Coronary artery (tissue), 2 donors: Measurements from ENCODE around the gene AGMAT.

Source experiments
- DNase-seq: peaks from one replicate; pipeline ENCODE4 v3.0.0-alpha.2; 2017; ENCODE audit warnings: low spot score
- H3K27ac ChIP-seq, 2 donors: fragments of 200-600 bp; sonication (generic); one replicate each; pipeline ENCODE4 v1.5.1; 2016 to 2019
- H3K4me3 ChIP-seq: fragments of 200-600 bp; sonication (generic); 2 replicates; pipeline ENCODE4 v1.5.1; 2016; ENCODE audit warnings: mild to moderate bottlenecking, moderate library complexity
- TF ChIP-seq, protein P1 (sequence below): fragments of 200-600 bp; sonication (generic); IDR thresholded peaks from one replicate; pipeline ENCODE4 v1.5.1; 2019; ENCODE audit warnings: antibody characterized with exemption

AGMAT gene

DNA sequence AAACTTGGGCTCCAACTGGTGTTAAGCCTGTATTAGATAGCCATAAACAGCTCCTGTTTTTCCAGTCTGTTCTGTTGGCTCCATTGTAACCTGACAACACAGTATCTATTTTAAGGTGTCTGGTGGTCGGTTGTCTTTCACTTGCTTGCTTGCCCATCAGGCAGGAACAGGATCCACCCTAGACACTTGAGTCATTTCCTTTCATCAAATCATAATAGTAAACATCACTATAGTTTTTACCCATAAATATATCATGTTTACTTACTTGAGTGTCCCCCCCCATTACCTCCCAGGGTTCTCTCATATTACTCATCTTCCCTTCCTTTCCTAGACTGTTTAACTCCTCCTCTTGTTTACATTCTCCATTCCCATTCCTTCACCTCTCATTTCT, 35.3 kb upstream of the AGMAT start:
- TF ChIP-seq, protein P1, sequence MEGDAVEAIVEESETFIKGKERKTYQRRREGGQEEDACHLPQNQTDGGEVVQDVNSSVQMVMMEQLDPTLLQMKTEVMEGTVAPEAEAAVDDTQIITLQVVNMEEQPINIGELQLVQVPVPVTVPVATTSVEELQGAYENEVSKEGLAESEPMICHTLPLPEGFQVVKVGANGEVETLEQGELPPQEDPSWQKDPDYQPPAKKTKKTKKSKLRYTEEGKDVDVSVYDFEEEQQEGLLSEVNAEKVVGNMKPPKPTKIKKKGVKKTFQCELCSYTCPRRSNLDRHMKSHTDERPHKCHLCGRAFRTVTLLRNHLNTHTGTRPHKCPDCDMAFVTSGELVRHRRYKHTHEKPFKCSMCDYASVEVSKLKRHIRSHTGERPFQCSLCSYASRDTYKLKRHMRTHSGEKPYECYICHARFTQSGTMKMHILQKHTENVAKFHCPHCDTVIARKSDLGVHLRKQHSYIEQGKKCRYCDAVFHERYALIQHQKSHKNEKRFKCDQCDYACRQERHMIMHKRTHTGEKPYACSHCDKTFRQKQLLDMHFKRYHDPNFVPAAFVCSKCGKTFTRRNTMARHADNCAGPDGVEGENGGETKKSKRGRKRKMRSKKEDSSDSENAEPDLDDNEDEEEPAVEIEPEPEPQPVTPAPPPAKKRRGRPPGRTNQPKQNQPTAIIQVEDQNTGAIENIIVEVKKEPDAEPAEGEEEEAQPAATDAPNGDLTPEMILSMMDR: no peak
- DNase-seq: no peak
- peak overlapping the region in 1 of 2 donors; percentile 29 for H3K27ac ChIP-seq
- no peak overlapping the region for H3K4me3 ChIP-seq

DNA sequence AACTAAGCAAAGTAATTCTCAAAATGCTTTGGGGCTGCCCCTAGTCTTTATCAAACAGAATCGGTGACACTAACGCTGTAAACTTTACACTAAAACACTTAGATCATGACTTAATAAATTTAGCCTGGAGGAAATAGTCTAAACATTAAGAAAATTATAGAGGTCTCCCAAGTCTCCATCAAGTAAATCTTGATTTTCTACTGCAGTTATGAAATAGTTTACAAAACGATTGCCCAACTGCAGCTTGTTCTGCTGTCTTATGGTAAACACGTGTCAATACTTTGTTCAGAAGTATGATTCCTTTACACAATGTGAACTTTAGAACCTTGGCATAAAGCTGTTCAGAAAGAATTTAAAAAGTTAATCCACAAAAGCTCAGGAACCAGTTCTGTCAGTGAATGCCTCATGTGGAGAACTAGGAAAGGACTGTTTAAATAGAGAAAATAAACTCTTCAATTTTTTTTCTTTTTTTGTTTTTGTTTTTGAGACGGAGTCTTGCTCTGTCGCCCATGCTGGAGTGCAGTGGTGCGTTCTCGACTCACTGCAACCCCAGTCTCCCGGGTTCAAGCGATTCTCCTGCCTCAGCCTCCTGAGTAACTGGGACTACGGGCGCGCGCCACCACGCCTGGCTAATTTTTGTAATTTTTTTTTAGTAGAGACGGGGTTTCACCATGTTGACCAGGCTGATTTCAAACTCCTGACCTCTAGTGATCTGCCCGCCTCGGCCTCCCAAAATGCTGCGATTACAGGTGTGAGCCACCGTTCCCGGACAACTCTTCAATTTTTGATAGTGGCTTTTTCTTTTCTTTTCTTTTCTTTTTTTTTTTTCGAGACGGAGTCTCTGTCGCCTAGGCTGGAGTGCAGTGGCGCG, 34.0 kb upstream of the AGMAT start:
- DNase-seq: no peak
- Histone ChIP-seq H3K4me3 (peak overlapping the region; percentile 91), H3K27ac (peak overlapping the region; percentile 94 to 95)
- TF ChIP-seq, protein P1: no peak

DNA sequence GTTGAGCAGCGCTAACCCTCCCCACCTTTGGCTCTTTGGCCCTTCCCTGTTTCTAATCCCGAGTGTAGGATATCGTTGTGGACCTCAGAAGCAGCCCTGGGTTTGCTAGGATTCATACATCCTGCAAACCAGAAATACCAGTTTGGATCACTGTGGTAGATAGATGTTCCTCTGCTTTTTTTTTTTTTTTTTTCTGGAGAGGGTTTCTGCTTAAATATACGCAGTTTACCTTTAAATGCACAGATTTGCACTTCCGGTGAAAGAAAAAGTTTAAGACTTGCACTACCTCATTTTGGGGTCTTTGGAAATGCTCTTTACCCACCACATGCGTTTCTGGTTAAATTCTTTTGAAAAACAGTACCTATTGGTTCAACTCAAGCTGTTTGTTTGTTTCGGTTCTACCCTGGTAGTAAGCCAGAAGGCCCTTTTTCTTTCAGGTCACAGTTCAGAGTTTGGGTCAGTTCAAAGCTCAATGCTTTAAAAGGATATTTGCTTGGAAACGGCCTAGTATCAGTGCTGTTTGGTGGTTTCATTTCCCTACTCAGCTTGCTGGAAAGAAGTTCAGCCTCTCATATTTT, 33.3 kb upstream of the AGMAT start:
- peak overlapping the region; percentile 94 to 95 for H3K27ac ChIP-seq
- TF ChIP-seq, protein P1: no peak
- DNase-seq: no peak
- peak overlapping the region; percentile 91 for H3K4me3 ChIP-seq

DNA sequence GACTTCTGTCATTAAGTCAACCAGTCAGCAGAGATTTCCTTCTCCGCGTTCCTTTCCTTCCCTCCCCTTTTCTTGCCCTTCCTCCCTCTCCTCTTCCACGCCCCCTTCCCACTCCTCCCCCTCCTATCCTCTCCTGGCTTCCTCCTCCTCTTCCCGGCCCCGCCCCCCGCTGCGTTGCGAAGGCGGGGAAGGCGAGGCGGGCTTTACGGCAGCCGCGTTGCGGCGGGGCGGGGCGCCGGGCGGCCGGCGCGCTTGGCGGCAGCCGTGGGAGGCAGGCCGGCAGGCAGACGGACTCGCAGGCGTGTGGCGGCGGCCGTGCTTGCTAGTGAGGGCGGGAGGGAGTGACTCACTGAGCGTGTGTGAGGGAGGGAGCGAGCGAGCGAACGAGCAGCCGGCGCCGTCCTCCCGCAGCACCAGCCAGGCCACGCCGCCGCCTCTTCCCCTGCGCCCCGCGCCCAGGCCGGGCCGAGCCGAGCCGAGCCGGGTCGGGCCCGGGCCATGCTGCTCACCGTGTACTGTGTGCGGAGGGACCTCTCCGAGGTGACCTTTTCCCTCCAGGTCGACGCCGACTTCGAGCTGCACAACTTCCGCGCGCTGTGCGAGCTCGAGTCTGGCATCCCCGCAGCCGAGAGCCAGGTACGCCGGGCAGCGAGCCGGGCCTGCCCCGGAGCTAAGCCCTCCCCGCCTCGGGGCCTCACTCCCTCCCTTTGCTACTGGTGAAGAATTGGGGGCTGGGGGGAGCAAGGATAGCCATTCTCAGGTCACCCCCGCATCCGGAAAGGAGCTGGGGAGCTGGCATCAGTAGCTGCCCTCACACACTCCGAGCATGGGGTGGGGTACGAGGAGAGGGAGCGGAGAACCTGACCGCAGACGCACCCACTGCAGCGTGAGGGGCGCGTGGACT, 32.6 kb upstream of the AGMAT start, which contains the start of gene DDI2:
Gene DDI2 (plus strand): TSS at position 286 of the 904 bp plus-strand sequence. CDS start 213 bp downstream, at position 499.
- peak within 1 kb of the TSS; percentile 91 for H3K4me3 ChIP-seq

DNA sequence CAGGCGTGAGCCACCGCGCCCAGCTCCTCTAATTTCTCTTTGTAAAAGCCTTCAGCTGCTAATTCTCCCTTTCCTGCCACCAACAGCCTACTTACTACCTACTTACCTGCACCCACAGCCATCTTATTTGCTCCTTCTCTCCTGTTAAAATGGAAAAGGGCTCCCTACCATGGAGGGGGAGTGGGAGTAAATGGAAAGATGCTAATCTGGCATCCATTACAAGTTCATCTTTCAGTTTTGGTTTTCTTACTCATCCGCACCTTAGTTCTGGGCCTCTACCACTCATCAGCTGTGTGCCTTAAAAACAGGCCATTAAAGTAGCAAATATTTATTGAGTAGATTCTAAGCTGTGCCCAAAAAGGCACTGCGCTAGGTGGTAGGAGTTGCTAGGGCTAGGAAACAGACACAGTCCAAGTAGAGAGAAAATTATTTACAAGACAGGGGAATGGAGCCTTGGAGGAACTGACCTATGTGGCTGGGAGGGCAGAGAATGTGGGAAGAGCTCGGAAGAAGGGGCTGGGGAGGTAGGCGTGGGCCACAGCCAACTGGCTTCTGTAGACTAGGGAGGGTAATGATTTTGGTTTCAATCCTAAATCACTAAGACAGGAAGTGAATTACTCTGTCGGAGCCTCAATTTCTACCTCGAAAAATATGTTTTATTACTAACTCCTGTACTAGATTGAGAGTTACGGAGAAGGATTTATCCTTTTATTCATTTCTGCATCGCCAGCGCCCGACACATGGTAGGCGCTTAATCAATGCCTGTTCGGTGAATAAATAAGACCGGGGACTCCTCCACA, 31.7 kb upstream of the AGMAT start:
- Histone ChIP-seq H3K27ac (peak overlapping the region; percentile 94 to 95), H3K4me3 (peak overlapping the region; percentile 91)
- no peak for DNase-seq
- TF ChIP-seq, protein P1: no peak

More for the DNA sequence above, 32.6 kb upstream of the AGMAT start, which contains the start of gene DDI2:
- peak; percentile 99 for DNase-seq
- peak within 1 kb of the TSS; percentile 94 to 95 for H3K27ac ChIP-seq
- TF ChIP-seq, protein P1: no peak

DNA sequence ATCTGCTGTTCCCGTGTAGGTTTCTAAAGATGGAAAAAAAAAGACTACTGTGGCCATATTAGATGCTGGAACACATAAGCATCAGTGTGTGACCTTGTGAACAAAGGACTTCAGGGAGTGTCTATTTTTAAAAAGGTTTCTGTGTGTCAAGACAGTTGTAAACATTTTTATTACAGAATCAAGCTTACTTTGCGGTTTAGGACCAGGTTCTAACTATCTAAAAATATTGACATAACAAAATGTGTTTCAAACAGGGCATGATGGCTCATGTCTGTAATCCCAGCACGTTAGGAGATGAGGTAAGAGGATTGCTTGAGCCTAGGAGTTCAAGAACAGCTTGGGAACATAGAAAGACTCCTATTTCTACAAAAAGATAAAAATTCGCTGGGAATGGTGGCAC, 25.3 kb upstream of the AGMAT start:
- no peak for DNase-seq
- no peak overlapping the region for H3K4me3 ChIP-seq
- TF ChIP-seq, protein P1: no peak

More for the DNA sequence above, 25.3 kb upstream of the AGMAT start:
- no peak overlapping the region for H3K27ac ChIP-seq
